Measurements from ENCODE around the gene UGT1A10.
"Not testable (repeated sequence)": the region's sequence is repeated elsewhere in the genome, so short reads cannot be mapped to it uniquely, and the experiment has no call there.

UGT1A10 gene

DNA sequence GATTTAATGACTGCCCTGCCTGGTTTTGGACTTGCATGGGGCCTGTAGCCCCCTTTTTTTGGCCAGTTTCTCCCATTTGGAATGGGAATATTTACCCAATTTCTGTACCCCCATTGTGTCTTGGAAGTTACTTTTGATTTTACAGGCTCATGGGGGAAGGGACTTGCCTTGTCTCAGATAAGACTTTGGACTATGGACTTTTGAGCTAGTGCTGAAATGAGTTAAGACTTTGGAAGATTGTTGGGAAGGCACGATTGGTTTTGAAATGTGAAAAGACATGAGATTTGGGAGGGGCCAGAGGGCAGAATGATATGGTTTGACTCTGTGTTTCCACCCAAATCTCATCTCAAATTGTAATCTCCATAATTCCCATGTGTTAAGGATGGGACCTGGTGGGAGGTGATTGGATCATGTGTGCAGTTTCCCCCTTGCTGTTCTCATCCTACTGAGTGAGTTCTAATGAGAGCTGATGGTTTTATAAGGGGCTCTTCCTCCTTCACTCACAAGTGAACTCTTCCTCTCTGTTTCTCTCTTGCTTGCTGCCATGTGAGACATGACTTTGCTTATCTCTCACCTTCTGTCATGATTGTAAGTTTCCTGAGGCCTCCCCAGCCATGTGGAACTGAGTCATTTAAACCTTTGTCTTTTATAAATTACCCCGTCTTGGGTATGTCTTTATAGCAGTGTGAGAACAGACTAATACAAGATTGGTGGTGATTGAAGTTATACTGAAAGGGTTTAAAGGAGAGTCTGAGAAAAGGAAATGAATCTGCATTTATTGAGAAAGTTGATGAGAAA is 115.2 kb downstream of the UGT1A10 start:
- not testable (repeated sequence) for H3K36me3 ChIP-seq (ENCODE audit: insufficient read depth, low read length); H3K9ac ChIP-seq (ENCODE audit: low read depth, low read length); H3K9me3 ChIP-seq (ENCODE audit: control insufficient read depth, insufficient read depth, low read length); H3K4me1 ChIP-seq (ENCODE audit: insufficient read depth, low read length)

- H3K9ac ChIP-seq (ENCODE audit: low read depth, low read length): no peak overlapping the region
- no peaks in the 10 kb centered on the region for H3K36me3 ChIP-seq (ENCODE audit: insufficient read depth, low read length)
- no peaks in the 10 kb centered on the region for H3K4me1 ChIP-seq (ENCODE audit: insufficient read depth, low read length)
- no peaks in the 10 kb centered on the region for H3K9me3 ChIP-seq (ENCODE audit: control insufficient read depth, insufficient read depth, low read length)
These were observed 118.8 kb downstream of the UGT1A10 start for GRCh38 chr2:233754872-233755611.

DNA sequence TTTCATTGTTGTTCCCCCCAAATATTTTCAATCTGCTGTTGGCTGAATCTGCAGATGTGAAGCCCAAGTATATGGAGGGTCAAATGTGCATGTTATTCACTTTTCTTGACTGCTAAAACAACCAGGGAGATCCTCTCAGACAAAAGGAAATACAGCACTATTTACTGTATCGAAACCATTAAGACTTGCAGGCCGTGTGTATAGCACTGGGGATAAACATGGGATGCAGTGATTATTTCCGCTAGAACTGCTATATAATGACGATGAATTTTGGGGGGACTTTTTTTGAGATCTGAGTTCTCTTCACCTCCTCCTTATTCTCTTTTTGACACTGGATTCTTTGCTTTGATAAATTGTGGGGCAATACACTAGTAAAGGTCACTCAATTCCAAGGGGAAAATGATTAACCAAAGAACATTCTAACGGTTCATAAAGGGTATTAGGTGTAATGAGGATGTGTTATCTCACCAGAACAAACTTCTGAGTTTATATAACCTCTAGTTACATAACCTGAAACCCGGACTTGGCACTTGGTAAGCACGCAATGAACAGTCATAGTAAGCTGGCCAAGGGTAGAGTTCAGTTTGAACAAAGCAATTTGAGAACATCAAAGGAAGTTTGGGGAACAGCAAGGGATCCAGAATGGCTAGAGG is 120.3 kb downstream of the UGT1A10 start:
- Histone ChIP-seq H3K4me1 (ENCODE audit: insufficient read depth, low read length) (no peaks in the 10 kb centered on the region), H3K9me3 (ENCODE audit: control insufficient read depth, insufficient read depth, low read length) (no peaks in the 10 kb centered on the region), H3K9ac (ENCODE audit: low read depth, low read length) (no peak overlapping the region), H3K36me3 (ENCODE audit: insufficient read depth, low read length) (no peaks in the 10 kb centered on the region)

- Histone ChIP-seq H3K9ac (ENCODE audit: low read depth, low read length) (no peak overlapping the region), H3K4me1 (ENCODE audit: insufficient read depth, low read length) (no peaks in the 10 kb centered on the region), H3K36me3 (ENCODE audit: insufficient read depth, low read length) (no peaks in the 10 kb centered on the region), H3K9me3 (ENCODE audit: control insufficient read depth, insufficient read depth, low read length) (no peaks in the 10 kb centered on the region)
These were observed 121.9 kb downstream of the UGT1A10 start for GRCh38 chr2:233758141-233758540.

GRCh38 chr2:233758849-233759248 is 122.6 kb downstream of the UGT1A10 start:
- Histone ChIP-seq H3K9ac (ENCODE audit: low read depth, low read length) (no peak overlapping the region), H3K9me3 (ENCODE audit: control insufficient read depth, insufficient read depth, low read length) (peaks cover 2% of the 10 kb centered on the region; the same call in 1 of the 2 replicates), H3K36me3 (ENCODE audit: insufficient read depth, low read length) (no peaks in the 10 kb centered on the region), H3K4me1 (ENCODE audit: insufficient read depth, low read length) (no peaks in the 10 kb centered on the region)

DNA sequence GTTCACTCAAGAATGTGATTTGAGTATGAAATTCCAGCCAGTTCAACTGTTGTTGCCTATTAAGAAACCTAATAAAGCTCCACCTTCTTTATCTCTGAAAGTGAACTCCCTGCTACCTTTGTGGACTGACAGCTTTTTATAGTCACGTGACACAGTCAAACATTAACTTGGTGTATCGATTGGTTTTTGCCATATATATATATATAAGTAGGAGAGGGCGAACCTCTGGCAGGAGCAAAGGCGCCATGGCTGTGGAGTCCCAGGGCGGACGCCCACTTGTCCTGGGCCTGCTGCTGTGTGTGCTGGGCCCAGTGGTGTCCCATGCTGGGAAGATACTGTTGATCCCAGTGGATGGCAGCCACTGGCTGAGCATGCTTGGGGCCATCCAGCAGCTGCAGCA is 123.8 kb downstream of the UGT1A10 start, which contains the start of gene UGT1A1:
Gene UGT1A1, plus strand, starts transcription at position 228 of the 400 bp plus-strand sequence. Its CDS starts 18 bp downstream, at position 246.
- no peak within 1 kb of the TSS for H3K9ac ChIP-seq (ENCODE audit: low read depth, low read length)
- peaks cover 2% of the 10 kb centered on the region; the same call in 1 of the 2 replicates for H3K9me3 ChIP-seq (ENCODE audit: control insufficient read depth, insufficient read depth, low read length)
- H3K4me1 ChIP-seq (ENCODE audit: insufficient read depth, low read length): no peaks in the 10 kb centered on the region
- H3K36me3 ChIP-seq (ENCODE audit: insufficient read depth, low read length): no peaks in the 10 kb centered on the region

DNA sequence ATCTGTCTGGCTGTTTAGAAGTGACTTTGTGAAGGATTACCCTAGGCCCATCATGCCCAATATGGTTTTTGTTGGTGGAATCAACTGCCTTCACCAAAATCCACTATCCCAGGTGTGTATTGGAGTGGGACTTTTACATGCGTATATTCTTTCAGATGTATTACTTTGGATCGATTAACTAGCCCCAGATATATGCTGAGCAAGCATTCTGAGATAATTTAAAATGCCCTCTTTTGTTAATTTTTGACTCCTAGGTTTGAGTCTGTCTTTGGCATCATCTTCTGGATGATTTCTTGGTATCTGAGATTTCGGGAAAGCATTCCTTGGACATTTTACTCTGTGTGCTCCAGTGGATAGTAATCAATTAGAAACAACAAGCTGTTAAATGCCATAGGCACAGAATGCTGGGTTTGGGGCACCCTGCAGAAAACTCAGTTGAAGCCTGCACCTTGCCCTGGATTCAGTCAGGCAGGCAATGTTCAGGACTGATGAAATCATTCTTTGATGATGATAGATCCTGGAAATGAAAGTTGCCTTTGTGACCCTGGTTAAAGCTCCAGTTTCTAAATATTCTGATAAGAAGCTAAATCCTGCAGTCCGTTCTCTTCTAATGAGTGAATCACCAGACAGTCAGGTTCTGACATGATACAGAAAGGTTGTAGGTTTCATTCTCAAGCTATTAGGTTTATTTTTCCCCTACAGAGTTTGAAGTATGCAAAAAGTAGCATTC is 125.0 kb downstream of the UGT1A10 start:
- H3K9me3 ChIP-seq (ENCODE audit: control insufficient read depth, insufficient read depth, low read length): peaks cover 2% of the 10 kb centered on the region; the same call in 1 of the 2 replicates
- no peak overlapping the region for H3K9ac ChIP-seq (ENCODE audit: low read depth, low read length)
- H3K4me1 ChIP-seq (ENCODE audit: insufficient read depth, low read length): no peaks in the 10 kb centered on the region
- no peaks in the 10 kb centered on the region for H3K36me3 ChIP-seq (ENCODE audit: insufficient read depth, low read length)

DNA sequence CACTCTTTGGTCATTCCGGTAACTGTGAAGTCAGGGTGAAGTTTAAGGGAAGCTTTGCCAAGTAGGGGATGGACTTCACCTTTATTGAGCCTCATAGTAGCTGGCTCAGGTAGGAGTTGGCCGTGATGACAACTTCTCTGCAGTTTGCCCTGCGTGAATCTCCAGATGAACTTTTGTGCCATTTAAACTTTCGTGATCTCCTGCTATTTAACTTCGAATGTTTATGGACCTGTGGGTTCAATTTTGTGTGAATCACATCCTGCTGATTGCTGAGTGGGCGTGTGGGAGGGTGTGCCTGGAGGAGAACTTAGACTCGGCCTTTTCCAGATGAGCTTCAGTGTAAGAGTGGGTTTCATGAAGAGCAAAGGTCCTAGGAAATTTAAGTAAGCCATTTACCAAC is 128.0 kb downstream of the UGT1A10 start:
- Histone ChIP-seq H3K36me3 (ENCODE audit: insufficient read depth, low read length) (no peaks in the 10 kb centered on the region), H3K4me1 (ENCODE audit: insufficient read depth, low read length) (no peaks in the 10 kb centered on the region), H3K9ac (ENCODE audit: low read depth, low read length) (no peak overlapping the region), H3K9me3 (ENCODE audit: control insufficient read depth, insufficient read depth, low read length) (peaks cover 2% of the 10 kb centered on the region; the same call in 1 of the 2 replicates)

DNA sequence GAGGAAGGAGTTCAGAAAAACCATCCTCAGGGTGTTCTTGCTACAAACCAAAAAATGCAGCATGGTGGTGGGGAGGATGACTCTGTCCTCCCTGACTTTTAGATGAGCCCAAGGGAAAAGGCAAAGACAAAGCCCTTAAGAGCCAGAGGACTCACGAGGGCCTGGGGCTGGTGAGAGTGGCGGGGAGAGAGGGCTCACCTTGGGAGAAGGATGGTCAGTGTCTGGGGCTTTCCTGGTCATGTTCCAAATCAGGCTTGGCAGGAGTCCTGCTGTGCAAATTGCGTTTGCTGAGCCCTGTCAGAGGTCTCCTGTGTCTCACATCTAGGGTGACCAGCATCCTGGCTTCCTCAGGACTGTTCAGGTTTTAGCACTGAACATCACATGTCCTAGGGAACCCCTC is 128.5 kb downstream of the UGT1A10 start:
- peaks cover 2% of the 10 kb centered on the region; the same call in 1 of the 2 replicates for H3K9me3 ChIP-seq (ENCODE audit: control insufficient read depth, insufficient read depth, low read length)
- H3K36me3 ChIP-seq (ENCODE audit: insufficient read depth, low read length): no peaks in the 10 kb centered on the region
- H3K4me1 ChIP-seq (ENCODE audit: insufficient read depth, low read length): no peaks in the 10 kb centered on the region
- no peak overlapping the region for H3K9ac ChIP-seq (ENCODE audit: low read depth, low read length)

- Histone ChIP-seq H3K36me3 (ENCODE audit: insufficient read depth, low read length) (no peaks in the 10 kb centered on the region), H3K4me1 (ENCODE audit: insufficient read depth, low read length) (no peaks in the 10 kb centered on the region), H3K9me3 (ENCODE audit: control insufficient read depth, insufficient read depth, low read length) (peaks cover 2% of the 10 kb centered on the region; the same call in 1 of the 2 replicates), H3K9ac (ENCODE audit: low read depth, low read length) (no peak overlapping the region)
These were observed 130.2 kb downstream of the UGT1A10 start for GRCh38 chr2:233766416-233766815.

GRCh38 chr2:233768076-233768475 is 131.8 kb downstream of the UGT1A10 start:
- Histone ChIP-seq H3K9ac (ENCODE audit: low read depth, low read length) (no peak overlapping the region), H3K4me1 (ENCODE audit: insufficient read depth, low read length) (no peaks in the 10 kb centered on the region), H3K9me3 (ENCODE audit: control insufficient read depth, insufficient read depth, low read length) (peaks cover 2% of the 10 kb centered on the region; the same call in 1 of the 2 replicates), H3K36me3 (ENCODE audit: insufficient read depth, low read length) (no peaks in the 10 kb centered on the region)

DNA sequence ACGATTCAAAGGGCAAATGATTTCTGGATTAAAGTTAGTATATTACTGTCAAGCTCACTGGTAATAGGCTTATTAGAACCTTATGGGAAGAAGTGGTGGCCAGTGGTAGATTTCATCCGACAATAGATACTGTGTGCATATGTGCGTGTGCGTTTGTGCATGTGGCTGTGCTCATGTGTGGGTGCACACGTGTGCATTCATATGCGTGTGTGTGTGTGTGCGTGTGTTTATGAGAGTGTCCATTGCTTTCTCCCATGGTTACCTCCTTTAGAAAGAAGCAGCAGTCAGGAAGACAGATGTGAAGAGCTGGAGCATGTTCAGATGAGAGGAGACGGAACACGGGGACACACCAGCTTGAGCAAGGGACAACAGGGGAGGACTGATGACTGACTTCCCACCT is 133.0 kb downstream of the UGT1A10 start:
- no peaks in the 10 kb centered on the region for H3K9me3 ChIP-seq (ENCODE audit: control insufficient read depth, insufficient read depth, low read length)
- no peaks in the 10 kb centered on the region for H3K4me1 ChIP-seq (ENCODE audit: insufficient read depth, low read length)
- no peak overlapping the region for H3K9ac ChIP-seq (ENCODE audit: low read depth, low read length)
- no peaks in the 10 kb centered on the region for H3K36me3 ChIP-seq (ENCODE audit: insufficient read depth, low read length)

DNA sequence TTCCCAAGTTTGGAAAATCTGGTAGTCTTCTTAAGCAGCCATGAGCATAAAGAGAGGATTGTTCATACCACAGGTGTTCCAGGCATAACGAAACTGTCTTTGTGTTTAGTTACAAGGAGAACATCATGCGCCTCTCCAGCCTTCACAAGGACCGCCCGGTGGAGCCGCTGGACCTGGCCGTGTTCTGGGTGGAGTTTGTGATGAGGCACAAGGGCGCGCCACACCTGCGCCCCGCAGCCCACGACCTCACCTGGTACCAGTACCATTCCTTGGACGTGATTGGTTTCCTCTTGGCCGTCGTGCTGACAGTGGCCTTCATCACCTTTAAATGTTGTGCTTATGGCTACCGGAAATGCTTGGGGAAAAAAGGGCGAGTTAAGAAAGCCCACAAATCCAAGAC is 135.9 kb downstream of the UGT1A10 start:
- Histone ChIP-seq H3K9ac (ENCODE audit: low read depth, low read length) (no peak overlapping the region), H3K4me1 (ENCODE audit: insufficient read depth, low read length) (no peaks in the 10 kb centered on the region), H3K9me3 (ENCODE audit: control insufficient read depth, insufficient read depth, low read length) (no peaks in the 10 kb centered on the region), H3K36me3 (ENCODE audit: insufficient read depth, low read length) (no peaks in the 10 kb centered on the region; the same call in 1 of the 2 replicates)

DNA sequence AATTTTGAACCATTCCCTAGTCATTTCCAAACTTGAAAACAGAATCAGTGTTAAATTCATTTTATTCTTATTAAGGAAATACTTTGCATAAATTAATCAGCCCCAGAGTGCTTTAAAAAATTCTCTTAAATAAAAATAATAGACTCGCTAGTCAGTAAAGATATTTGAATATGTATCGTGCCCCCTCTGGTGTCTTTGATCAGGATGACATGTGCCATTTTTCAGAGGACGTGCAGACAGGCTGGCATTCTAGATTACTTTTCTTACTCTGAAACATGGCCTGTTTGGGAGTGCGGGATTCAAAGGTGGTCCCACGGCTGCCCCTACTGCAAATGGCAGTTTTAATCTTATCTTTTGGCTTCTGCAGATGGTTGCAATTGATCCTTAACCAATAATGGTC is 136.3 kb downstream of the UGT1A10 start:
- Histone ChIP-seq H3K9me3 (ENCODE audit: control insufficient read depth, insufficient read depth, low read length) (no peaks in the 10 kb centered on the region), H3K9ac (ENCODE audit: low read depth, low read length) (no peak overlapping the region), H3K36me3 (ENCODE audit: insufficient read depth, low read length) (no peaks in the 10 kb centered on the region; the same call in 1 of the 2 replicates), H3K4me1 (ENCODE audit: insufficient read depth, low read length) (no peaks in the 10 kb centered on the region)
